ENCODE data around the gene GADD45B.

- TF ChIP-seq CTCF (IDR thresholded peaks at IDR 0.05; ENCODE audit: low read depth, low read length) = no peak
- no peak for TF ChIP-seq EZH2phosphoT487 (IDR thresholded peaks at IDR 0.05; ENCODE audit: low read depth)
Observed at GRCh38 chr19:2436926-2437325, 39.0 kb upstream of the GADD45B start.
